ENCODE measurements around the gene OR51E1. TPM values are rescaled to one million over a fixed set of nuclear protein-coding genes. Genes with fewer than 3 reads are reported as not detected.
A peak's percentile ranks its signal among the peaks of the same experiment; 100 is the strongest.

The OR51E1 gene
- total and polyA plus RNA-seq, 2 experiments from 2014 or later, result not detected

GRCh38 chr11:4695442-4695841 is 51.7 kb downstream of the OR51E1 start:
- no peaks in the 10 kb centered on the region for H3K9me3 ChIP-seq (ENCODE audit: low read depth)
- in situ Hi-C loops (cut with MboI), result no loop called here
- no peak overlapping the region for H2AFZ ChIP-seq
- H3K9me2 ChIP-seq (ENCODE audit: insufficient read depth), result no peaks in the 10 kb centered on the region
- H3K36me3 ChIP-seq (ENCODE audit: low read depth), result no peaks in the 10 kb centered on the region
- no peaks in the 10 kb centered on the region for H4K20me1 ChIP-seq (ENCODE audit: insufficient read depth)
- H3K4me3 ChIP-seq, result no peak overlapping the region
- no peaks in the 10 kb centered on the region for H3K4me1 ChIP-seq (ENCODE audit: insufficient read depth)
- no peaks in the 10 kb centered on the region for H3K79me2 ChIP-seq (ENCODE audit: insufficient read depth)
- no peak for DNase-seq
- no peak overlapping the region for H3K27ac ChIP-seq
- H3K9ac ChIP-seq, result no peak overlapping the region
- 5 to 8% methylated on average over 1 of the region's 1 CpG for WGBS, 2 experiments (ENCODE audit: low coverage in 1 of 2, low lambda C conversion rate in 2 of 2, missing lambda C conversion rate in 2 of 2)
- TF ChIP-seq EZH2 (IDR thresholded peaks at IDR 0.05; ENCODE audit: insufficient read depth, poor library complexity, severe bottlenecking) (no peak), EZH2phosphoT487 (IDR thresholded peaks at IDR 0.05; ENCODE audit: insufficient read depth, low read depth) (no peak)
- H3F3A ChIP-seq (ENCODE audit: insufficient read depth), result no peaks in the 10 kb centered on the region
- no peak overlapping the region for H3K4me2 ChIP-seq (ENCODE audit: unreplicated experiment)
- H3K27me3 ChIP-seq (replicated peaks; ENCODE audit: insufficient read depth), result no peaks in the 10 kb centered on the region

GRCh38 chr11:4697585-4697984 is 53.8 kb downstream of the OR51E1 start, which contains the start of gene OR51E2:
OR51E2 (minus strand) TSS chr11:4697853; CDS start chr11:4682711, 15,142 bp downstream.
- no peaks in the 10 kb centered on the region for H3K79me2 ChIP-seq (ENCODE audit: insufficient read depth)
- no peaks in the 10 kb centered on the region for H3F3A ChIP-seq (ENCODE audit: insufficient read depth)
- H3K4me3 ChIP-seq, result no peak within 1 kb of the TSS
- H3K4me2 ChIP-seq (ENCODE audit: unreplicated experiment), result no peak within 1 kb of the TSS
- DNase-seq, result peak; percentile 15
- no peaks in the 10 kb centered on the region for H3K36me3 ChIP-seq (ENCODE audit: low read depth)
- H3K27ac ChIP-seq, result no peak within 1 kb of the TSS
- no peaks in the 10 kb centered on the region for H3K9me2 ChIP-seq (ENCODE audit: insufficient read depth)
- no peak for TF ChIP-seq EZH2 (IDR thresholded peaks at IDR 0.05; ENCODE audit: insufficient read depth, poor library complexity, severe bottlenecking)
- no peak for TF ChIP-seq EZH2phosphoT487 (IDR thresholded peaks at IDR 0.05; ENCODE audit: insufficient read depth, low read depth)
- H2AFZ ChIP-seq, result no peak within 1 kb of the TSS
- no peaks in the 10 kb centered on the region for H3K27me3 ChIP-seq (replicated peaks; ENCODE audit: insufficient read depth)
- WGBS, 2 experiments (ENCODE audit: low coverage in 1 of 2, low lambda C conversion rate in 2 of 2, missing lambda C conversion rate in 2 of 2), result 11 to 23% methylated on average over 3 of the region's 3 CpGs
- no peaks in the 10 kb centered on the region for H4K20me1 ChIP-seq (ENCODE audit: insufficient read depth)
- no peaks in the 10 kb centered on the region for H3K4me1 ChIP-seq (ENCODE audit: insufficient read depth)
- H3K9ac ChIP-seq, result no peak within 1 kb of the TSS
- in situ Hi-C loops (cut with MboI), result no loop called here
- no peaks in the 10 kb centered on the region for H3K9me3 ChIP-seq (ENCODE audit: low read depth)

- in situ Hi-C loops (cut with MboI), result no loop called here
Observed at GRCh38 chr11:4699697-4700435, 56.1 kb downstream of the OR51E1 start.

GRCh38 chr11:4700436-4700820 is 56.6 kb downstream of the OR51E1 start:
- H3F3A ChIP-seq (ENCODE audit: insufficient read depth), result no peaks in the 10 kb centered on the region
- H3K36me3 ChIP-seq (ENCODE audit: low read depth), result no peaks in the 10 kb centered on the region
- in situ Hi-C loops (cut with MboI), result no loop called here
- H3K79me2 ChIP-seq (ENCODE audit: insufficient read depth), result no peaks in the 10 kb centered on the region
- TF ChIP-seq EZH2 (IDR thresholded peaks at IDR 0.05; ENCODE audit: insufficient read depth, poor library complexity, severe bottlenecking), result no peak
- no peak for TF ChIP-seq EZH2phosphoT487 (IDR thresholded peaks at IDR 0.05; ENCODE audit: insufficient read depth, low read depth)
- no peak overlapping the region for H3K27ac ChIP-seq
- H3K9ac ChIP-seq, result no peak overlapping the region
- no peaks in the 10 kb centered on the region for H3K9me3 ChIP-seq (ENCODE audit: low read depth)
- DNase-seq, result no peak
- no peak overlapping the region for H3K4me3 ChIP-seq
- H4K20me1 ChIP-seq (ENCODE audit: insufficient read depth), result no peaks in the 10 kb centered on the region
- WGBS, 2 experiments (ENCODE audit: low coverage in 1 of 2, low lambda C conversion rate in 2 of 2, missing lambda C conversion rate in 2 of 2), result 67% methylated on average over 1 of the region's 1 CpG
- H3K4me2 ChIP-seq (ENCODE audit: unreplicated experiment), result no peak overlapping the region
- H3K27me3 ChIP-seq (replicated peaks; ENCODE audit: insufficient read depth), result no peaks in the 10 kb centered on the region
- H3K4me1 ChIP-seq (ENCODE audit: insufficient read depth), result no peaks in the 10 kb centered on the region
- no peaks in the 10 kb centered on the region for H3K9me2 ChIP-seq (ENCODE audit: insufficient read depth)
- H2AFZ ChIP-seq, result no peak overlapping the region

More at GRCh38 chr11:4699697-4700435, 56.1 kb downstream of the OR51E1 start:
- no peaks in the 10 kb centered on the region for H3K79me2 ChIP-seq (ENCODE audit: insufficient read depth)
- H3K27me3 ChIP-seq (replicated peaks; ENCODE audit: insufficient read depth), result no peaks in the 10 kb centered on the region
- no peaks in the 10 kb centered on the region for H3K36me3 ChIP-seq (ENCODE audit: low read depth)
- WGBS, 2 experiments (ENCODE audit: low coverage in 1 of 2, low lambda C conversion rate in 2 of 2, missing lambda C conversion rate in 2 of 2), result 33 to 40% methylated on average over 3 of the region's 3 CpGs
- no peak overlapping the region for H3K9ac ChIP-seq
- no peak overlapping the region for H3K4me3 ChIP-seq
- H3K9me3 ChIP-seq (ENCODE audit: low read depth), result no peaks in the 10 kb centered on the region
- no peaks in the 10 kb centered on the region for H3K9me2 ChIP-seq (ENCODE audit: insufficient read depth)
- no peak overlapping the region for H3K4me2 ChIP-seq (ENCODE audit: unreplicated experiment)
- no peaks in the 10 kb centered on the region for H4K20me1 ChIP-seq (ENCODE audit: insufficient read depth)
- no peaks in the 10 kb centered on the region for H3F3A ChIP-seq (ENCODE audit: insufficient read depth)
- no peak for TF ChIP-seq EZH2phosphoT487 (IDR thresholded peaks at IDR 0.05; ENCODE audit: insufficient read depth, low read depth)
- TF ChIP-seq EZH2 (IDR thresholded peaks at IDR 0.05; ENCODE audit: insufficient read depth, poor library complexity, severe bottlenecking), result no peak
- no peak overlapping the region for H2AFZ ChIP-seq
- no peak for DNase-seq
- H3K4me1 ChIP-seq (ENCODE audit: insufficient read depth), result no peaks in the 10 kb centered on the region
- no peak overlapping the region for H3K27ac ChIP-seq
